ENCODE results near the gene BBIP1. TPM values are rescaled to one million over a fixed set of nuclear protein-coding genes. Genes with fewer than 3 reads are reported as not detected.

BBIP1 gene
- total RNA-seq, 2 experiments from 2014 or later: 37.2 to 42.6 TPM

DNA sequence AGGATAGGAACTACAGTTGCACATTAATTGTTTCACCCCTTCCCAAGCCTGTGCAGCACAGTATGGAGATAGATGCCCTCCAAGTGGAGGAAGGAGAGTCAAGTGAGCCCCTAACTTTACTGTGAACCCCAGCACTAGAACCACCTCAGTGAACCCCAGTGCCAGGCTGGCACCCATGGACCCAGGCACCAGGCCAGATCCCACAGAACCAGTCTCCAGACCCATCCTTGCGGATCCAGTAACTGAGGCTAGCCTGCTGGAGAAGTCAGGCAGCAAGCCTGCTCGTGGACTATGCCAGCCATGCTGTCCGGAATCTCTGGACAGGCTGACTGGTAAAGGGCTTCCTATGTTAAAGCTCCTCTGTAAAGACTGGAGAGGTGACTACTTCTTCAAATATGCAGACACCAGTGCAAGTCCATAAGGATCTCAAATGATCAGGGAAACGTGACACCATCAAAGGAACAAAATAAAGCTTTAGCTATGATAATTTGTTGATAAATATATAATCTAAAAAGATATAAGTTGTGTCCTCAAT lies 28.1 kb upstream of the BBIP1 start:
- intact Hi-C loops (cut with micrococcal nuclease): no loop called here
- no peak for DNase-seq
- Mint-ChIP-seq H3K27ac (no peak overlapping the region), H3K4me1 (ENCODE audit: low read depth) (peaks cover 44% of the 10 kb centered on the region), H3K27me3 (ENCODE audit: low read depth) (no peaks in the 10 kb centered on the region), H3K36me3 (ENCODE audit: low read depth) (peaks cover 44% of the 10 kb centered on the region), H3K9me3 (peaks cover 3% of the 10 kb centered on the region), H3K4me3 (no peak overlapping the region)
- CTCF ChIA-PET: no interaction called here

DNA sequence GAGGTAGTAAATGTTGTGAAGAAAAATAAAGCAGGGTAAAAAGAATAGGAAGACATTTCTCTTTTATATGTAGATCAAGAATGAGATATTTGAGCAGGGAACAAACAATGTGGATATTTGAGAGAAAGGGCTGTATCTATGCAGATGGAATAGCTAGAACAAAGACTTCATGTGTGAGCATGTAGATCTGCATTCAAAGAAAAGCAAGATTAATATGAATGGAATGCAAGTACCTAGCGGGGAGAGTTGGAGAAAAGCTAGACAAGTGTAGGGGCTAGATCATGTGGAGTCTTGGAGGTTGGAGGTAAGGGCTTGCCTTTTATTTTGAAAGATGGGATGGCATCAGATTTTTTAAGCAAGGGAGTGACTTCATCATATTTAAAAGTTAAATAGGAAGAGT lies 27.5 kb upstream of the BBIP1 start:
- intact Hi-C loops (cut with micrococcal nuclease): no loop called here
- H3K4me3 Mint-ChIP-seq: no peak overlapping the region
- no peak overlapping the region for H3K27ac Mint-ChIP-seq
- no peaks in the 10 kb centered on the region for H3K27me3 Mint-ChIP-seq (ENCODE audit: low read depth)
- CTCF ChIA-PET: no interaction called here
- peaks cover 46% of the 10 kb centered on the region for H3K36me3 Mint-ChIP-seq (ENCODE audit: low read depth)
- peaks cover 44% of the 10 kb centered on the region for H3K4me1 Mint-ChIP-seq (ENCODE audit: low read depth)
- H3K9me3 Mint-ChIP-seq: peaks cover 3% of the 10 kb centered on the region
- no peak for DNase-seq

DNA sequence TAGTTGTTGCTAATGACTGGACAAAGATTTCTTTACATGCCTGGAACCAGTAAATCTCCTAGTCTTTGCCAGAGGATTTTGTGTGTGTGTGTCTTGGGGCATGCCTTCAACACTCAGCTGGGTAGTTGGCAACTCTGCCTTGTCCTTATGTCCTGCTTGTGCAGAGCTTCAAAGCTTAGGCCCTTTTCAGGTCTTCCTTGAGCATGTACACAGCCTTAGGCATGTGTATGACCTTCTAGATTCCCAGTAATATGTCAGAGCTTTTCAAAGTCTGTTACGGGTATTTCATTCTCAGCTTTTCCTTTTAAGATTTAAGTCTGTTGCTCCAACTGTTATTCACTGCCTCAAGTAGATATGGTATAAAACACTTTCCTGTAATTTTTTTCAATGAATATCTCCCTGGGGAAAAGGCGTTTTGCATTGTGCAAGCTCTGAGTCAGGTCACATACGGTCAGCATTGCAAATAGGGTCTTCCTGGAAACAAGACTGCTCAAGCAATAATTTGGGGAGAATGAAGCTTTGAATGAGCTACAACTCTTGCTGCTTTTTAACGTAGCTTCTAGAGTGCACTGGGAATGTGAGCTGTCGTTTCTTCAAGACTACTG lies 25.9 kb upstream of the BBIP1 start:
- Mint-ChIP-seq H3K36me3 (ENCODE audit: low read depth) (peaks cover 49% of the 10 kb centered on the region), H3K9me3 (peaks cover 3% of the 10 kb centered on the region), H3K27me3 (ENCODE audit: low read depth) (no peaks in the 10 kb centered on the region), H3K4me3 (no peak overlapping the region), H3K4me1 (ENCODE audit: low read depth) (peaks cover 44% of the 10 kb centered on the region), H3K27ac (no peak overlapping the region)
- no peak for DNase-seq
- intact Hi-C loops (cut with micrococcal nuclease): loop anchor here (1.0 kb wide), 1 partner anchor 8 kb away; no protein-coding TSS in a partner anchor
- CTCF ChIA-PET: interaction anchor here (0.6 to 0.9 kb wide), 4 partner anchors 13 to 277 kb away, joined by 3 to 8 read pairs (median 4); no protein-coding TSS in a partner anchor

DNA sequence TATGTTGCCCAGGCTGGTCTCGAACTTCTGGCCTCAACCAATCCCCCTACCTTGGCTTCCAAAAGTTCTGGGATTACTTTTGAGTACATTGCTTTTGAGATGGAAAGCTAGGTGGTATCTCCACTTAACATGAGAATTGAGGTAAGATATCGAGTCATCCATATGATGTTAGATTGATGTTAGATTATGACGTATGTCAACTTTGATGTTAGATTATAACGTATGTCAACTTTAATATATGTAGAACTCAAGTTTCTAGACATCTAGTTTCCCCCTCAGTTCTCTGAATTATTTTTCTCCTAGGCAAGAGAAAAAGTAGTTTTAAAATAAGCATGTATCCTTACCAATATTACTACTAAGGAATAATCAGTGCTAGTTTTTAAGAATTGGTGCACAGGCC lies 20.4 kb upstream of the BBIP1 start:
- H3K9me3 Mint-ChIP-seq: no peaks in the 10 kb centered on the region
- DNase-seq: no peak
- CTCF ChIA-PET: interaction anchor here (0.7 kb wide), 1 partner anchor 150 kb away, joined by 3 read pairs; no protein-coding TSS in a partner anchor
- peaks cover 31% of the 10 kb centered on the region for H3K4me1 Mint-ChIP-seq (ENCODE audit: low read depth)
- H3K4me3 Mint-ChIP-seq: no peak overlapping the region
- intact Hi-C loops (cut with micrococcal nuclease): no loop called here
- no peaks in the 10 kb centered on the region for H3K27me3 Mint-ChIP-seq (ENCODE audit: low read depth)
- H3K27ac Mint-ChIP-seq: no peak overlapping the region
- H3K36me3 Mint-ChIP-seq (ENCODE audit: low read depth): peaks cover 36% of the 10 kb centered on the region

DNA sequence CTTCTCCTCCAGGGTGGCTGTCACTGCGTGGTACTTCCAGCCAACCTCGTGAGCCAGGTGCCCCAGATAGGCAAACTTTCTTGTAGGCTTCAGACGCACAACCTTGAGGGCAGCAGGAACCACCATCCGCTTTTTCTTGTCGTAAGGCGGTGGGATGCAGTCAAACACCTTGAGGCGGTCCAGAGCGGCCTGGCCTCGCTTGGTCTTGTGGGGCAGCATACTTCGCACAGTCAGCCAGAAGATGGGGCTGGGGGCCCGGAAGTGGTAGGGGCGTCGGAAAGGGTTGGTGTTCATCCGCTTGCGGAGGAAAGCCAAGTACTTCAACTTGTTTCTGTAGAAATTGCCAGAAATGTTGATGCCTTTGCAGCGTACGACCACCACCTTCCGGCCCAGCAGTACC lies 17.8 kb upstream of the BBIP1 start:
- H3K27me3 Mint-ChIP-seq (ENCODE audit: low read depth): no peaks in the 10 kb centered on the region
- H3K4me1 Mint-ChIP-seq (ENCODE audit: low read depth): peaks cover 18% of the 10 kb centered on the region
- no peak overlapping the region for H3K4me3 Mint-ChIP-seq
- H3K9me3 Mint-ChIP-seq: no peaks in the 10 kb centered on the region
- H3K27ac Mint-ChIP-seq: no peak overlapping the region
- no peak for DNase-seq
- intact Hi-C loops (cut with micrococcal nuclease): loop anchor here (1.0 kb wide), 1 partner anchor 9 kb away; no protein-coding TSS in a partner anchor
- CTCF ChIA-PET: no interaction called here
- peaks cover 15% of the 10 kb centered on the region for H3K36me3 Mint-ChIP-seq (ENCODE audit: low read depth)

DNA sequence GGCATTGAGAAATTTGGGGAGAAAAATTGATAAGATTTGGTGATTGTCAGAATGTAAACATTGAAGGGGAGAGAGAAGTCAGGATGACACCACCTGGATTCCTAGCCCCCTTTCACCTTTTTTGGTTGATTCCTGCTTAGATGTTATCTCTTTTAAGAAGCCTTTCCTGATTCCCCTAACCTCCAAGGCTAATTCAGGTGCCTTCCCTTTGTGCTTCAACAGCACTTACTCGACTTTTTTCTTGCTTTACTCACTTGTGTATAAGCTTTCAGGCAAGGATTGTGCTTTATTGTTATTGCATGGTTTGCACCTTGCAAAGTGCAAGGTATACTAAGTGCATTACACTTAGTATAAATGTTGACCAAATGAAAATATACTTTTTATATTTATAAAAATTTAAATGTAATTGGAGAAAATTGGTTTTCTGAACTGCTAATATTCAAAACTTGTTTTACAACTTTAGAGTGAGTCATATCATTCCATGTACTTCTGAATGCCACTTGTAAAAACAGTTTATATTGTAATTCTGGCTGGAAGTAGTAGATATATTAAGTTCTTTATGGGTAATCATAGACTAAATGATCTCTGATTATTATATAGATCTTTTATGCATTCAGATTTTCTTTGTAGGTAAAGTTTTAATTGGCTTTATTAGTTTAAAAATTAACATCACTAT lies 13.7 kb upstream of the BBIP1 start:
- CTCF ChIA-PET: no interaction called here
- H3K4me3 Mint-ChIP-seq: no peak overlapping the region
- H3K9me3 Mint-ChIP-seq: no peaks in the 10 kb centered on the region
- peaks cover 15% of the 10 kb centered on the region for H3K4me1 Mint-ChIP-seq (ENCODE audit: low read depth)
- intact Hi-C loops (cut with micrococcal nuclease): no loop called here
- H3K27me3 Mint-ChIP-seq (ENCODE audit: low read depth): no peaks in the 10 kb centered on the region
- no peak overlapping the region for H3K27ac Mint-ChIP-seq
- H3K36me3 Mint-ChIP-seq (ENCODE audit: low read depth): peaks cover 5% of the 10 kb centered on the region
- DNase-seq: no peak

DNA sequence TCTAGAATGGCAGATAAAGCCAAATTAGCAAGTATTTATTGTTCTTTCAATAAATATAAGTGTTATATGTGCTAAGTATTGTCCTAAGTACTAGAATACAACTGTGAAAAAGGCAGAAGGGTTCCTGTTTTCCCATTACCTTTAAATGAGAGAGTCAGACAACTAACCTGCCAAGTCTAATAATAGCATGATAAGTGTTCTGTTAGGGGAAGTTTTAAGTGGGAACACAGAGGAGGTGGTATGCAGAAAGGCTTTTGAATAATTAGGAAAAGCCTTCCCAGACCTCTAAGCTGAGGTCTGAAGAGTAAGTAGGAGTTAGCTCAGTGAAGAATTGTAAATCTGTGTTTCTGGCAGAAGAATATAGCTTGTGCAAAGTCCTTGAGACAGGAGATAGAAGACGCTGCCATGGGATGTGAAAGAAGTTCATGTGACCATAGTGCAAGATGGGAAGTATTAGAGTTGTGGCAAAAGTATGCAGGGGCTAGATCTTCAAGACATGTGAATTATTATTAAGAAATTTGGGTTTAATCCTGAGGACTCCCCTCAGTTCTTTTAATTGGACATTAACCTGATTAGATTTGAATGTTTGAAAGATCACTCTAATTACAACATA lies 12.9 kb upstream of the BBIP1 start:
- no peak overlapping the region for H3K4me3 Mint-ChIP-seq
- H3K36me3 Mint-ChIP-seq (ENCODE audit: low read depth): peaks cover 3% of the 10 kb centered on the region
- intact Hi-C loops (cut with micrococcal nuclease): no loop called here
- H3K9me3 Mint-ChIP-seq: no peaks in the 10 kb centered on the region
- CTCF ChIA-PET: interaction anchor here (0.6 kb wide), 1 partner anchor 13 kb away, joined by 3 read pairs; no protein-coding TSS in a partner anchor
- H3K4me1 Mint-ChIP-seq (ENCODE audit: low read depth): peaks cover 17% of the 10 kb centered on the region
- no peak for DNase-seq
- no peak overlapping the region for H3K27ac Mint-ChIP-seq
- no peaks in the 10 kb centered on the region for H3K27me3 Mint-ChIP-seq (ENCODE audit: low read depth)

DNA sequence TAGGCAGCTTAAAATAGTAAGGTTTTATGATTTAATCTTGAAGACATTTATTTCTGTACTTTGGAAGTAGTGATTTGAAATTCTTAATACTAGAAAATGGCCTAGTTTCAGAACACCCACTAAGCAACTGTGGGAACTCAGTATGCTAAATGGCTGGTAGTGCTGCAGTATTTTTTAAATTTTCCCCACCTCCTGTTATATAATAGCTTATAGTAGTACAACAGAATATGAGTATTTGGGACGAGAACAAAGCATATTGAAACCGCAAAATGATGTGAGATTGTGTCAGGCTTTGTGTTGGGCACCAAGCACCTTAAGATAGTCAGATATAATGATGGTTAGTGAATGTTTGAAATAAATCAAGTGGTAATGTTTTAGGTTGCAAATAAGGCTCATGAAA lies 8.5 kb upstream of the BBIP1 start:
- CTCF ChIA-PET: no interaction called here
- H3K27ac Mint-ChIP-seq: no peak overlapping the region
- peaks cover 35% of the 10 kb centered on the region for H3K4me1 Mint-ChIP-seq (ENCODE audit: low read depth)
- no peak for DNase-seq
- no peaks in the 10 kb centered on the region for H3K27me3 Mint-ChIP-seq (ENCODE audit: low read depth)
- H3K36me3 Mint-ChIP-seq (ENCODE audit: low read depth): no peaks in the 10 kb centered on the region
- H3K4me3 Mint-ChIP-seq: no peak overlapping the region
- intact Hi-C loops (cut with micrococcal nuclease): no loop called here
- no peaks in the 10 kb centered on the region for H3K9me3 Mint-ChIP-seq

DNA sequence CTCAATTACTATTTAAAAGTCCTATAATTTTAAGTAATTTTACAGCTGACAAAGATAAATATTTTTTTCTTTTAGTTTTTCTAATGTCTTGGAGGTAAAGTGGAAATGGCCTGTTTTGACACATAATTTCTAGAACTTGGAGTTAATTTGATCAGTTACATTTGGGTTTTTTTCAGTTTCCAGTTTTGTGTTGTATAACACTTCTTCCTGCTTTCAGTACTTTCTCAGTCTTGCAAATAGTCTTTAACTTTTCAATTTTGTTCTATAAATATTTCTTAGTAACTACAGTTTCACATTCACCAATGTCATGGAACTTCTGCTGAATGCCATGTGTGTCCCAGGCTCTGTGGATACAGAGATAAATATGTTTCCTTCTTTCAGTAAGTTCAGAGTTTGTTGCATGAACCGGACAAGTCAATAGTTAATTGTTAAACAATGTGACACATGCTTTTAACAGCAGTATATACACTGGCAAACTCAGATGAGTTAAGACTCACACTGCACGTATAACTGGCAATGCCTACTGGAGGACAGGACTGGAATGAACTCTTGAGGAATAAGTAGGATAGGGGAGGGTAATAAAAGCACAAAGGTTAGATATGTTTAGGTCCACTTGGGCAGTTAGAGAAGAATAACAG lies 5.0 kb upstream of the BBIP1 start:
- Mint-ChIP-seq H3K9me3 (no peaks in the 10 kb centered on the region), H3K4me3 (no peak overlapping the region), H3K27ac (no peak overlapping the region), H3K27me3 (ENCODE audit: low read depth) (no peaks in the 10 kb centered on the region), H3K4me1 (ENCODE audit: low read depth) (peaks cover 39% of the 10 kb centered on the region), H3K36me3 (ENCODE audit: low read depth) (no peaks in the 10 kb centered on the region)
- intact Hi-C loops (cut with micrococcal nuclease): no loop called here
- CTCF ChIA-PET: interaction anchor here (0.6 kb wide), 1 partner anchor 24 kb away, joined by 3 read pairs; no protein-coding TSS in a partner anchor
- no peak for DNase-seq

DNA sequence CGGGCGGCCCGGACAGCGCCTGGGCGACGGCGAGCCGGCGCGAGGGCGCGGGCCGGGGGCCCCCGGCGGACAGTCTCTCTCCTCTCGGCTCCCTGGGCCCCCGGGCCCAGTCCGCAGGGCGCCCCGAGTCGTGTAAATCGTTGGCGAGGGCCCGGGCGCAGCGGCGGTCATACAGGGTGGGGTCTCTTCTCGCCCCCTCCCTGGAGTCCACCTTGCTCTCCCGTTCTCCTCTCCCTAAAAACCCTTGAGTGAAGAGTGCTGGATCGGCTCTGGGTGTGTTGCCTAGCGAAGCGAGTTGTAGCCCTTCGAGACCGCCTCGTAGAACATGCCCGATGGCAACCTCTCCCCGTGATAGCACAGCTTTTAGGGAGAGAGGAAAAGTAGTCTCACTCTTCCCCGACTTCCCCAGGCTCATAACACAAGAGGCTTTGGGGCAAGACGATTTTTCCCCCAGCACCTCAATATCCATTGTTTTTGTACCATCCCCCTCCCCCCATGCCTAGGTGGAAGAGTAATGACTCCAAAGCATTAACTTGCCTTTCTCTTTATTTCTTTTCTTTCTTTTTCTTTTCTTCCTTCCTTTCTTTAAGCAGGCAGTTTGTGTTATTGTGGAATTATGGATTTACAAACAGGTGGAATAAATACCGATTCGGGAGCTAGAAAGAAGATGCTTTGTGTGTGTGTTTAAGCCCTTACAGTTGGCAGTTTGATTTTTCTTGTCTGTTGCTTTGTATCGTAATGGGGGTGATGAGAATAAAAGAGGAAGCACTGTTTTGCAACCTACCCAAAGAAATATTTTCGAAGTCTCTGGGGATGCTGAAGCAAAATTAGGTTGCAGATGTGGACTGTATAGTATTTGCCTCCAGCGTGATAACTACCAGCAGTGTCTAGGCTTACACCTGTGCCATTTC lies 1.2 kb upstream of the BBIP1 start:
- Mint-ChIP-seq H3K27ac (peak overlapping the region; percentile 76), H3K36me3 (ENCODE audit: low read depth) (peaks cover 7% of the 10 kb centered on the region), H3K27me3 (ENCODE audit: low read depth) (no peaks in the 10 kb centered on the region), H3K4me1 (ENCODE audit: low read depth) (peaks cover 39% of the 10 kb centered on the region), H3K4me3 (peak overlapping the region; percentile 87), H3K9me3 (no peaks in the 10 kb centered on the region)
- DNase-seq: peak; percentile 27
- CTCF ChIA-PET: interaction anchor here (0.8 to 1.9 kb wide), 3 partner anchors 23 to 146 kb away, joined by 3 to 6 read pairs (median 3); no protein-coding TSS in a partner anchor
- intact Hi-C loops (cut with micrococcal nuclease): loop anchor here (1.0 to 10.0 kb wide), 13 partner anchors 48 to 1535 kb away; partner anchors contain the start of genes ADRA2A, GPAM and SMC3

DNA sequence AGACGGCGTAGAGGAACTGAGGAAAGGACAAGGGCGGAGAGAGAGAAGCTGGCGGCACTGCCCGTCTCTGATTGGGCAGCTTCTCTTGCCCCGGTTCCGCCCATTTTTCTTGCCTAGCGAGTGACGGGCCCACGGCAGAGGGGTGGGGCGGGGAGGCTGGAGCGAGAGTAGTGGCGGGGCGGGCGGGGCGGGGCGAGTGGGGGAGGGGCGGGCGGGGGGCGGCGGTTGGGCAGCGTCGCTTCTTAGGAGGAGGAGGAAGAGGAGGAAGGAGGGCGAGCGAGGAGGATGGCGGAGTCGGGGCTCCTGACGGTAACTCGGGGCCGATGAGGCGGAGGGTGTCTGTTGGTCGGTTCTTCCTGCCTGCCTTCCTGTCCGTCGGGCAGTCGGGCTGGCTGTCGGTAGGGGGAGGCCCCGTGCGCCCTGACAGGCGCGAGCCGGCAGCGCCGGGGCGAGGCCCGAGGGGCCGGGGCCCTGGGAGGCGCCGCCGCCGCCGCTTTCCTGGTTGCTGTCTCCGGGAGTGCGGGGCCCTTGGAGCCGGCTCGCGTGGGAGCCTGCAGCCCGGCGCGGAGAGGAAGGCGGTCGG lies 460 bp upstream of the BBIP1 start, which contains the start of gene SHOC2:
Gene SHOC2, plus strand, starts transcription at position 256 of the 583 bp plus-strand sequence. CDS start 44,755 bp downstream, outside the sequence.
- peaks cover 7% of the 10 kb centered on the region for H3K36me3 Mint-ChIP-seq (ENCODE audit: low read depth)
- H3K4me3 Mint-ChIP-seq: peak within 1 kb of the TSS; percentile 97
- no peaks in the 10 kb centered on the region for H3K27me3 Mint-ChIP-seq (ENCODE audit: low read depth)
- H3K9me3 Mint-ChIP-seq: no peaks in the 10 kb centered on the region
- DNase-seq: peak; percentile 99
- peak within 1 kb of the TSS; percentile 98 for H3K27ac Mint-ChIP-seq
- CTCF ChIA-PET: interaction anchor here (0.8 to 2.2 kb wide), 5 partner anchors 16 to 177 kb away, joined by 3 to 6 read pairs (median 4); no protein-coding TSS in a partner anchor
- intact Hi-C loops (cut with micrococcal nuclease): loop anchor here (1.0 to 10.0 kb wide), 13 partner anchors 47 to 1535 kb away; partner anchors contain the start of genes ADRA2A, GPAM and SMC3
- peaks cover 37% of the 10 kb centered on the region for H3K4me1 Mint-ChIP-seq (ENCODE audit: low read depth)

Data from activated naive CD4-positive, alpha-beta T cell treated with anti-CD3 and anti-CD28 coated beads for 36 hours (primary cell).